DOHH2 (cell line): ENCODE data around the gene OR2A25.

ENCODE experiments used
- H3F3A ChIP-seq: fragments of 200-600 bp; sonication (generic), shearing (Covaris generic); 2 replicates; pipeline ENCODE4 v1.6.0; 2016; ENCODE audit warnings: antibody characterized with exemption, mild to moderate bottlenecking; ENCODE audit not compliant: control insufficient read depth, insufficient read depth
- H3K27ac ChIP-seq: fragments of 200-600 bp; sonication (generic); 2 replicates; pipeline ENCODE4 v1.5.1; 2014; ENCODE audit warnings: low read depth, mild to moderate bottlenecking, low read length, moderate library complexity
- H3K27me3 ChIP-seq: fragments of 200-600 bp; sonication (generic); 2 replicates; pipeline ENCODE4 v1.6.1; 2014; ENCODE audit warnings: mild to moderate bottlenecking, low read length, mixed read lengths; ENCODE audit not compliant: control insufficient read depth
- H3K36me3 ChIP-seq: fragments of 200-600 bp; sonication (generic); 2 replicates; pipeline ENCODE4 v1.6.1; 2014; ENCODE audit warnings: mild to moderate bottlenecking, low read length, moderate library complexity, mixed read lengths; ENCODE audit not compliant: control insufficient read depth
- H3K4me1 ChIP-seq: fragments of 200-600 bp; sonication (generic); 2 replicates; pipeline ENCODE4 v1.6.1; 2014; ENCODE audit warnings: mild to moderate bottlenecking, low read length, mixed read lengths; ENCODE audit not compliant: control insufficient read depth
- H3K4me2 ChIP-seq: fragments of 200-600 bp; sonication (generic); 2 replicates; pipeline ENCODE4 v1.6.0; 2014; ENCODE audit warnings: mild to moderate bottlenecking, low read length, moderate library complexity
- H3K4me3 ChIP-seq: fragments of 200-600 bp; sonication (generic); 2 replicates; pipeline ENCODE4 v1.5.1; 2014; ENCODE audit warnings: mild to moderate bottlenecking, low read length, mixed read lengths
- H3K79me2 ChIP-seq: fragments of 200-600 bp; sonication (generic); 2 replicates; pipeline ENCODE4 v1.6.1; 2014; ENCODE audit warnings: mild to moderate bottlenecking, low read length, mixed read lengths; ENCODE audit not compliant: control insufficient read depth
- H3K9me2 ChIP-seq: fragments of 200-600 bp; sonication (generic); replicated peaks from 2 replicates; pipeline ENCODE4 v1.6.1; 2014; ENCODE audit warnings: mild to moderate bottlenecking, low read length, mixed read lengths; ENCODE audit not compliant: control insufficient read depth
- H3K9me3 ChIP-seq: fragments of 200-600 bp; sonication (generic); 2 replicates; pipeline ENCODE4 v1.6.1; 2014; ENCODE audit warnings: antibody characterized with exemption, low read length, mixed read lengths; ENCODE audit not compliant: control insufficient read depth, insufficient read depth
- H4K20me1 ChIP-seq: fragments of 200-600 bp; sonication (generic); 2 replicates; pipeline ENCODE4 v1.6.0; 2014; ENCODE audit warnings: low read depth, mild to moderate bottlenecking, antibody characterized with exemption, low read length, moderate library complexity; ENCODE audit not compliant: control insufficient read depth, insufficient read depth
- CTCF ChIP-seq: fragments of 200-600 bp; sonication (generic); IDR thresholded peaks from one replicate; pipeline ENCODE4 v1.5.1; 2014; ENCODE audit warnings: antibody characterized with exemption, mild to moderate bottlenecking, low read depth, low read length; ENCODE audit not compliant: poor library complexity, severe bottlenecking
- EZH2phosphoT487 ChIP-seq: fragments of 200-600 bp; sonication (generic); IDR thresholded peaks from 2 replicates; pipeline ENCODE4 v1.6.1; 2017; ENCODE audit warnings: borderline replicate concordance, mild to moderate bottlenecking, antibody characterized with exemption, low read length, moderate library complexity, mixed read lengths

The OR2A25 gene

GRCh38 chr7:144032985-144033709 is 36.5 kb upstream of the OR2A25 start:
- no peak overlapping the region for H3K27ac ChIP-seq
- H3K9me2 ChIP-seq: no peaks in the 10 kb centered on the region
- H3K36me3 ChIP-seq: no peaks in the 10 kb centered on the region
- H3K27me3 ChIP-seq: no peaks in the 10 kb centered on the region
- H3K4me2 ChIP-seq: no peak overlapping the region
- no peaks in the 10 kb centered on the region for H4K20me1 ChIP-seq
- no peaks in the 10 kb centered on the region for H3K79me2 ChIP-seq
- H3F3A ChIP-seq: no peaks in the 10 kb centered on the region
- H3K4me3 ChIP-seq: no peak overlapping the region
- H3K9me3 ChIP-seq: no peaks in the 10 kb centered on the region
- H3K4me1 ChIP-seq: no peaks in the 10 kb centered on the region
- TF ChIP-seq CTCF: no peak
- no peak for TF ChIP-seq EZH2phosphoT487

- no peaks in the 10 kb centered on the region for H4K20me1 ChIP-seq
- no peaks in the 10 kb centered on the region for H3F3A ChIP-seq
- H3K27ac ChIP-seq: no peak overlapping the region
- no peaks in the 10 kb centered on the region for H3K36me3 ChIP-seq
- H3K9me2 ChIP-seq: no peaks in the 10 kb centered on the region
- no peak for TF ChIP-seq CTCF
- TF ChIP-seq EZH2phosphoT487: no peak
- H3K4me2 ChIP-seq: no peak overlapping the region
- no peaks in the 10 kb centered on the region for H3K9me3 ChIP-seq
- no peaks in the 10 kb centered on the region for H3K27me3 ChIP-seq
- H3K4me1 ChIP-seq: no peaks in the 10 kb centered on the region
- H3K4me3 ChIP-seq: no peak overlapping the region
- H3K79me2 ChIP-seq: no peaks in the 10 kb centered on the region
These were observed 34.2 kb upstream of the OR2A25 start for GRCh38 chr7:144035385-144035784.

GRCh38 chr7:144036302-144036885 is 33.2 kb upstream of the OR2A25 start:
- TF ChIP-seq CTCF: no peak
- Histone ChIP-seq H4K20me1 (no peaks in the 10 kb centered on the region), H3K79me2 (no peaks in the 10 kb centered on the region), H3K27me3 (no peaks in the 10 kb centered on the region), H3K27ac (no peak overlapping the region), H3K4me3 (no peak overlapping the region), H3K9me2 (no peaks in the 10 kb centered on the region), H3K9me3 (no peaks in the 10 kb centered on the region), H3K4me1 (no peaks in the 10 kb centered on the region), H3K36me3 (no peaks in the 10 kb centered on the region), H3F3A (no peaks in the 10 kb centered on the region), H3K4me2 (no peak overlapping the region)
